K562 (cell line): ENCODE data around the gene ISG20L2. TPM values are rescaled to one million over a fixed set of nuclear protein-coding genes. Genes with fewer than 3 reads are reported as not detected.
A peak's percentile ranks its signal among the peaks of the same experiment; 100 is the strongest.

Experiments
- CHD1 ChIP-seq: fragments of 200-600 bp; sonication (generic); IDR thresholded peaks from one replicate; pipeline ENCODE4 v1.6.1; 2012; ENCODE audit warnings: mild to moderate bottlenecking, moderate library complexity, low read length, inconsistent platforms
- FOXM1 ChIP-seq, 2 experiments: fragments of 450-650 bp in 1 of 2; sonication (generic) in 1 of 2; formaldehyde crosslinking in 1 of 2; IDR thresholded peaks; 2 replicates each; pipeline versions ENCODE4 v1.6.1 to v1.9.0; 2017 to 2022; ENCODE audit warnings: low read depth in 2 of 2, mild to moderate bottlenecking in 2 of 2, missing genetic modification reagents in 1 of 2, moderate library complexity in 1 of 2
- HDAC2 ChIP-seq: fragments of 450-650 bp; IDR thresholded peaks from 2 replicates; pipeline ENCODE4 v1.6.1; 2016; ENCODE audit warnings: mild to moderate bottlenecking
- MIER1 ChIP-seq: fragments of 450-650 bp; IDR thresholded peaks from 2 replicates; pipeline ENCODE4 v1.6.1; 2016; ENCODE audit warnings: antibody characterized with exemption, mild to moderate bottlenecking, low read depth
- MTA1 ChIP-seq: fragments of 450-650 bp; IDR thresholded peaks from 2 replicates; pipeline ENCODE4 v1.6.1; 2017; ENCODE audit warnings: borderline replicate concordance
- NBN ChIP-seq: fragments of 450-650 bp; IDR thresholded peaks from 2 replicates; pipeline ENCODE4 v1.6.1; 2016; ENCODE audit warnings: low read depth, mild to moderate bottlenecking
- NEUROD1 ChIP-seq: fragments of 150-350 bp; IDR thresholded peaks from 2 replicates; pipeline ENCODE4 v1.6.1; 2014; ENCODE audit warnings: borderline replicate concordance, low read length, low read depth; ENCODE audit not compliant: partially characterized antibody
- NFIC ChIP-seq: fragments of 450-650 bp; IDR thresholded peaks from 2 replicates; pipeline ENCODE4 v1.6.1; 2017; ENCODE audit warnings: mild to moderate bottlenecking, inconsistent platforms
- NONO ChIP-seq, 2 experiments: fragments of 200-400 bp in 1 of 2; fragments of 450-650 bp in 1 of 2; formaldehyde crosslinking in 1 of 2; IDR thresholded peaks; 2 replicates each; pipeline ENCODE4 v1.6.1; 2017; ENCODE audit warnings: low read depth in 2 of 2, mild to moderate bottlenecking in 2 of 2, moderate library complexity in 2 of 2, low read length in 1 of 2
- POLR2B ChIP-seq: fragments of 450-650 bp; IDR thresholded peaks from 2 replicates; pipeline ENCODE4 v1.6.1; 2018; ENCODE audit warnings: low read depth; ENCODE audit not compliant: partially characterized antibody
- STAT5B ChIP-seq: fragments of 250-450 bp; sonication (Bioruptor Pico); IDR thresholded peaks from 2 replicates; pipeline ENCODE4 v1.8.0; 2021; ENCODE audit warnings: mild to moderate bottlenecking, inconsistent platforms
- TOE1 ChIP-seq, 2 experiments: fragments of 450-650 bp in 1 of 2; sonication (generic) in 1 of 2; formaldehyde crosslinking in 1 of 2; IDR thresholded peaks; 2 replicates each; pipeline versions ENCODE4 v1.7.1 to v1.8.0; 2016 to 2022; ENCODE audit warnings: borderline replicate concordance in 2 of 2, mild to moderate bottlenecking in 2 of 2, antibody characterized with exemption in 1 of 2, inconsistent platforms in 1 of 2, low read depth in 1 of 2, missing genetic modification reagents in 1 of 2, moderate library complexity in 1 of 2
- ZNF217 ChIP-seq: sonication (generic); formaldehyde crosslinking; IDR thresholded peaks from 2 replicates; pipeline ENCODE4 v1.8.0; 2022; ENCODE audit warnings: mild to moderate bottlenecking, missing genetic modification reagents
- ZNF507 ChIP-seq: conservative IDR thresholded peaks from 2 replicates; pipeline ENCODE4 v1.6.1; 2017; ENCODE audit warnings: missing genetic modification characterization, missing compliant biosample characterization
- polyA plus RNA-seq, 8 experiments: library from polyadenylated mRNA; depleted of rRNA in 4 of 8; stranded (reverse) in 5 of 8; unstranded in 3 of 8; fragments of >200 nt; fragmentation: Nextera tagmentation in 2 of 8; fragmentation: Illumina TruSeq in 1 of 8; extraction: Ambion mirVana in 2 of 8; extraction: Trizol in 1 of 8; gene quantifications; 2 replicates each; pipeline versions ENCODE4 v1.2.1 to v1.2.3, GENCODE V29; 2011 to 2014; ENCODE audit warnings: inconsistent platforms in 1 of 8, missing spikeins in 1 of 8
- total RNA-seq, 7 experiments: library from RNA; depleted of rRNA in 6 of 7; stranded (reverse); fragments of >200 nt in 6 of 7; fragmentation: Illumina TruSeq in 2 of 7; extraction: Trizol in 2 of 7; gene quantifications; 2 replicates each; pipeline versions ENCODE4 v1.2.1 to v1.2.3, GENCODE V29; 2011 to 2021; ENCODE audit warnings: low replicate concordance in 1 of 7
- TF ChIP-seq, protein P1 (sequence below), 2 experiments: fragments of 450-650 bp; IDR thresholded peaks; 2 replicates each; pipeline ENCODE4 v1.6.1; 2016; ENCODE audit warnings: mild to moderate bottlenecking in 2 of 2, borderline replicate concordance in 1 of 2, low read depth in 1 of 2, moderate library complexity in 1 of 2
- TF ChIP-seq, protein P2 (sequence below): IDR thresholded peaks from 2 replicates; pipeline ENCODE4 v1.6.1; 2012; ENCODE audit warnings: low read depth, low read length, improper control_type of control experiment, borderline replicate concordance

ISG20L2 gene
- total and polyA plus RNA-seq, 9 of the 15 experiments (the other 6 are each of a cell fraction or from before 2014, with no cell fraction given): 21.3 to 130 (median 50.3) TPM

DNA sequence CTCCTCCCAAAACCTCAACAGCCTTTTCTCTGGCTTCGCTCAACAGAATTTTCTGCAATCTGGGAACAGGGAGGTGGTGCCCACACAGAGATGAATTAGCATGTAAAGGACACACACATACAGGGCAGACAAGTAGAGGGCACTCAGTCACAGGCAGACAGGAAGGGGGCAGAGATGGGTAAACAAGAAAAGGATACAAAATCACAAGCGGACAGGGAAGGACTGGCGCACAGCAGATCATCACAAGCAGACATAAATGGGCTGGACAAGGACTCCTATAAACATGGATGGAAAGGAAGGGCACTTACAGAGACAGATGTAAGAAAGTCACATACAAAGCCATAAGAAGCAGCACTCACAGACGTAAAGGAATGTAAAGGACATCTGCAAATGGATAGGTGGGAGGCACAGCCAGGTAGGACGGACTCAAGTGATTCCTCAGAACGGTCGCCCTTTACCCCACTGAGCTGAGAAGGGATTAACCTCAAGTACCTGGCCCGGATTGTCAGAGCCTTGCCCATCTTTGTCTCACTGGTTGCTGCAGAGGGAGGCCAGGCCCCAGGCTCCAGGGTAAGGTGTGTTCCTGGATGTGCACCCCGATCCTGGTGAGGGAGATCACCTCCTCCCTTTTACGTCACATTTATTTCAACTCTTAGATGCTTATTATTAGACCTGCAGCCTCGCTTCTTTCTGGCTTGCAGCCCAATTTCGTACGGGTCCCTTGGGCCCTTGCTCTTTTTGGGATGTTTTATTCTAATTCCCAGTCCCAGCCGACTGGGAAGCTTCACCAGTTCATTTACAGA is 37.9 kb upstream of the ISG20L2 start (continued):
- TF ChIP-seq TOE1 (IDR thresholded peaks at IDR 0.05; ENCODE audit: borderline replicate concordance): 0 out of 2 replicates have a peak, but pooled peaks have one; percentile 24
- no peak for TF ChIP-seq TOE1 (CRISPR knock-in tag; IDR thresholded peaks at IDR 0.05; ENCODE audit: borderline replicate concordance, low read depth)
- TF ChIP-seq NEUROD1: peak; percentile 27
- TF ChIP-seq MIER1: 0 out of 2 replicates have a peak, but pooled peaks have one; percentile 20
- TF ChIP-seq STAT5B (CRISPR knock-in tag): no peak
- TF ChIP-seq HDAC2: peak; percentile 20; the same call in 1 of the 2 replicates
- TF ChIP-seq CHD1: peak; percentile 30
- no peak for TF ChIP-seq ZNF217 (CRISPR knock-in tag)
- TF ChIP-seq FOXM1 (IDR thresholded peaks at IDR 0.05; ENCODE audit: low read depth): peak; percentile 60; the same call in 1 of the 2 replicates
- no peak for TF ChIP-seq FOXM1 (CRISPR knock-in tag; IDR thresholded peaks at IDR 0.05; ENCODE audit: low read depth)
- TF ChIP-seq, protein P1, sequence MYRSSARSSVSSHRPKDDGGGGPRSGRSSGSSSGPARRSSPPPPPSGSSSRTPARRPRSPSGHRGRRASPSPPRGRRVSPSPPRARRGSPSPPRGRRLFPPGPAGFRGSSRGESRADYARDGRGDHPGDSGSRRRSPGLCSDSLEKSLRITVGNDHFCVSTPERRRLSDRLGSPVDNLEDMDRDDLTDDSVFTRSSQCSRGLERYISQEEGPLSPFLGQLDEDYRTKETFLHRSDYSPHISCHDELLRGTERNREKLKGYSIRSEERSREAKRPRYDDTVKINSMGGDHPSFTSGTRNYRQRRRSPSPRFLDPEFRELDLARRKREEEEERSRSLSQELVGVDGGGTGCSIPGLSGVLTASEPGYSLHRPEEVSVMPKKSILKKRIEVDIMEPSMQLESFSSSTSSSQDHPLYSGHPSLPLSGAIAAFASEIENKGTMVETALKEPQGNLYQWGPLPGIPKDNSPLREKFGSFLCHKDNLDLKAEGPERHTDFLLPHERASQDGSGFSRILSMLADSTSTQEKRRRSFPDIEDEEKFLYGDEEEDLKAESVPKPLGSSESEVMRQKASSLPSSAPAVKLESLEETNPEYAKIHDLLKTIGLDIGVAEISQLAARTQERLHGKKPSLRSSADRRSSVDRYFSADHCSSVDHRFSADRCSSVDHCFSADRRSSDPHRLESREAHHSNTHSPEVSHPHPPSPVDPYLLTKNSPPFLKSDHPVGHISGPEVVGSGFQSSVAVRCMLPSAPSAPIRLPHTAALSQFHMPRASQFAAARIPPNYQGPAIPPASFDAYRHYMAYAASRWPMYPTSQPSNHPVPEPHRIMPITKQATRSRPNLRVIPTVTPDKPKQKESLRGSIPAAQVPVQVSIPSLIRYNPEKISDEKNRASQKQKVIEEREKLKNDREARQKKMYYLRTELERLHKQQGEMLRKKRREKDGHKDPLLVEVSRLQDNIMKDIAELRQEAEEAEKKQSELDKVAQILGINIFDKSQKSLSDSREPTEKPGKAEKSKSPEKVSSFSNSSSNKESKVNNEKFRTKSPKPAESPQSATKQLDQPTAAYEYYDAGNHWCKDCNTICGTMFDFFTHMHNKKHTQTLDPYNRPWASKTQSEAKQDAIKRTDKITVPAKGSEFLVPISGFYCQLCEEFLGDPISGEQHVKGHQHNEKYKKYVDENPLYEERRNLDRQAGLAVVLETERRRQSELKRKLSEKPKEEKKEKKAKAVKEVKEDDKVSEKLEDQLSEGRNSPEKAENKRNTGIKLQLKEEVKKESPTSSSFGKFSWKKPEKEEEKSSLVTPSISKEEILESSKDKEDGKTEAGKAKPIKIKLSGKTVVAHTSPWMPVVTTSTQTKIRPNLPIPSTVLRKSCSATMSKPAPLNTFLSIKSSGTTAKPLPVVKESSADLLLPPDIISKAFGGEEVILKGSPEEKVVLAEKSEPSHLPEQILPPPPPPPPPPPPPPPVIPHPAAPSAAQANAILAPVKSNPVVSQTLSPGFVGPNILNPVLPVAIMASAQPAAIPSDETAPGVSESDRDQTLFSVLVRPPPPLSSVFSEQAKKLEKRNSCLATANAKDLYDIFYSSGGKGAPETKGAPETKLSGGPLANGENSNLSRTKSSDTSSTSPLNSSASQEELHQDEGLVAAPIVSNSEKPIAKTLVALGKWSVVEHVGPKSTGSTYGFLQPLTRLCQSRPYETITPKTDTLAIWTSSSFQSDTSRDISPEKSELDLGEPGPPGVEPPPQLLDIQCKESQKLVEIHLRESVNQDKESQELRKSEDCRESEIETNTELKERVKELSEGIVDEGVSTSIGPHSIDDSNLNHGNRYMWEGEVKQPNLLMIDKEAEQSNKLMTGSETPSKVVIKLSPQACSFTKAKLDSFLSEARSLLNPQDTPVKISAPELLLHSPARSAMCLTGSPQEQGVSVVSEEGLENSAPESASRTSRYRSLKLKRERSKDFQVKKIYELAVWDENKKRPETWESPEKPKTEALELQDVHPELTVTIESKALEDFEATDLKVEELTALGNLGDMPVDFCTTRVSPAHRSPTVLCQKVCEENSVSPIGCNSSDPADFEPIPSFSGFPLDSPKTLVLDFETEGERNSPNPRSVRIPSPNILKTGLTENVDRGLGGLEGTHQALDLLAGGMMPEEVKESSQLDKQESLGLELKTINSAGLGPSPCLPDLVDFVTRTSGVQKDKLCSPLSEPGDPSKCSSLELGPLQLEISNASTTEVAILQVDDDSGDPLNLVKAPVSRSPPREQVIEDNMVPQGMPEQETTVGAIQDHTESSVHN (IDR thresholded peaks at IDR 0.05; ENCODE audit: borderline replicate concordance in 1 of 2, low read depth in 1 of 2): no peak
- peak; percentile 65 for TF ChIP-seq NFIC
- TF ChIP-seq NBN: 0 out of 2 replicates have a peak, but pooled peaks have one; percentile 11
- TF ChIP-seq POLR2B: peak; percentile 20
- TF ChIP-seq ZNF507 (tag): no peak
- TF ChIP-seq, protein P2, sequence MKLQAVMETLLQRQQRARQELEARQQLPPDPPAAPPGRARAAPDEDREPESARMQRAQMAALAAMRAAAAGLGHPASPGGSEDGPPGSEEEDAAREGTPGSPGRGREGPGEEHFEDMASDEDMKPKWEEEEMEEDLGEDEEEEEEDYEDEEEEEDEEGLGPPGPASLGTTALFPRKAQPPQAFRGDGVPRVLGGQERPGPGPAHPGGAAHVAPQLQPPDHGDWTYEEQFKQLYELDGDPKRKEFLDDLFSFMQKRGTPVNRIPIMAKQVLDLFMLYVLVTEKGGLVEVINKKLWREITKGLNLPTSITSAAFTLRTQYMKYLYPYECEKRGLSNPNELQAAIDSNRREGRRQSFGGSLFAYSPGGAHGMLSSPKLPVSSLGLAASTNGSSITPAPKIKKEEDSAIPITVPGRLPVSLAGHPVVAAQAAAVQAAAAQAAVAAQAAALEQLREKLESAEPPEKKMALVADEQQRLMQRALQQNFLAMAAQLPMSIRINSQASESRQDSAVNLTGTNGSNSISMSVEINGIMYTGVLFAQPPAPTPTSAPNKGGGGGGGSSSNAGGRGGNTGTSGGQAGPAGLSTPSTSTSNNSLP: no peak
- peak in 1 of 2 experiments; percentile 3; a peak in 1 of 4 replicates for TF ChIP-seq NONO (IDR thresholded peaks at IDR 0.05; ENCODE audit: low read depth in 2 of 2, low read length in 1 of 2)
- 0 out of 2 replicates have a peak, but pooled peaks have one; percentile 40 for TF ChIP-seq MTA1
